ENCODE measurements around the gene ZNF132.

Gene ZNF132

DNA sequence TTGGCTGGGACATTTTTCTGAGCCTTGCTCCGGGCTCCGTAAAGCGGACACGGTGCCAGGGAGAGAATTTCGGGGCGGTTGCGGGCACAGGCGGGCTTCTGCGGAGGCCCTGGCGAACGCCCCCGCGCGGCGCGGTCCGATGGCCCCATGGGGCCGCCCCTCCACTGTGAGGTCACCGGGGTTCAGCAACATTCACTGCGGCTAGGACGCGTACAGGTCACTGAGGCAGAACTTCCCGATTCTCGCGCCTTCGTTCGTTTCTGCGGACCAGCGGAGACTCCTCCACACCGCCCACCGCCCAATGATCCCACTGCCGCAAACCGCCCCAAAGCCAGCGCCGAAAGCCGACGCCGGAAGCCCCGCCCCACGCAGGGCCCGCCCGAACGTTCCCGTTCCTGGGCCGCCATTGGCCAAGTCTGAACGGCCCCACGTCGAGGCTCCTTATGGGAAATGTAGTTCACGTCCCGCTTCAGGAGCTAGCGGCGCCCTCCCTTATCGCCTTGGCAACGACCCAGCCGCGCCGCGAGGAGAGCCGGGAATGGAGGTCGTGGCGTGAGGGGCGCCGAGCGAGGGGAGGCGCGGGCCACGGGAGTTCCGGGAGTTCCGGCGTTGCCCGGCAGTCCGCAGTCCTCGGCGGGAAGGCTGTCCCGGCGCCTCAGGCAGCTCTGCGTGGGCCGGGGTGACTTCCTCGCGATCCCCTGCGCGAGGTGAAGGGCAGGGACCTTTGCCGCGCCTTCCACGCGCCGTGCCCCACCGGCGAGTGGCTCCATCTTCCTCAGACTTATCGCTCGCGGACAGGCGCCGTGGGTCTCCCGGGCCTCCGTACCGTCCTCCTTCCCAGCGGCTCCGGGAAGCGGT is 31.6 kb downstream of the ZNF132 start, which contains the start of gene ZNF584 (continued):
- TF ChIP-seq ZNF571 (tag by site-specific recombination; IDR thresholded peaks at IDR 0.05) (no peak), SP3 (tag by site-specific recombination; IDR thresholded peaks at IDR 0.05) (peak; percentile 98), TRIM28 (IDR thresholded peaks at IDR 0.05; ENCODE audit: borderline replicate concordance, low read length) (no peak), WT1 (tag by site-specific recombination; IDR thresholded peaks at IDR 0.05) (peak; percentile 56; the same call in 1 of the 2 replicates)
- TF ChIP-seq, protein P1, sequence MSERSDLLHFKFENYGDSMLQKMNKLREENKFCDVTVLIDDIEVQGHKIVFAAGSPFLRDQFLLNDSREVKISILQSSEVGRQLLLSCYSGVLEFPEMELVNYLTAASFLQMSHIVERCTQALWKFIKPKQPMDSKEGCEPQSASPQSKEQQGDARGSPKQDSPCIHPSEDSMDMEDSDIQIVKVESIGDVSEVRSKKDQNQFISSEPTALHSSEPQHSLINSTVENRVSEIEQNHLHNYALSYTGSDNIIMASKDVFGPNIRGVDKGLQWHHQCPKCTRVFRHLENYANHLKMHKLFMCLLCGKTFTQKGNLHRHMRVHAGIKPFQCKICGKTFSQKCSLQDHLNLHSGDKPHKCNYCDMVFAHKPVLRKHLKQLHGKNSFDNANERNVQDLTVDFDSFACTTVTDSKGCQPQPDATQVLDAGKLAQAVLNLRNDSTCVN (tag by site-specific recombination; optimal IDR thresholded peaks at IDR 0.05): peak; percentile 82
- TF ChIP-seq, protein P2, sequence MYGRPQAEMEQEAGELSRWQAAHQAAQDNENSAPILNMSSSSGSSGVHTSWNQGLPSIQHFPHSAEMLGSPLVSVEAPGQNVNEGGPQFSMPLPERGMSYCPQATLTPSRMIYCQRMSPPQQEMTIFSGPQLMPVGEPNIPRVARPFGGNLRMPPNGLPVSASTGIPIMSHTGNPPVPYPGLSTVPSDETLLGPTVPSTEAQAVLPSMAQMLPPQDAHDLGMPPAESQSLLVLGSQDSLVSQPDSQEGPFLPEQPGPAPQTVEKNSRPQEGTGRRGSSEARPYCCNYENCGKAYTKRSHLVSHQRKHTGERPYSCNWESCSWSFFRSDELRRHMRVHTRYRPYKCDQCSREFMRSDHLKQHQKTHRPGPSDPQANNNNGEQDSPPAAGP (tag by site-specific recombination; IDR thresholded peaks at IDR 0.05): peak; percentile 50; the same call in 1 of the 2 replicates
- TF ChIP-seq, protein P3, sequence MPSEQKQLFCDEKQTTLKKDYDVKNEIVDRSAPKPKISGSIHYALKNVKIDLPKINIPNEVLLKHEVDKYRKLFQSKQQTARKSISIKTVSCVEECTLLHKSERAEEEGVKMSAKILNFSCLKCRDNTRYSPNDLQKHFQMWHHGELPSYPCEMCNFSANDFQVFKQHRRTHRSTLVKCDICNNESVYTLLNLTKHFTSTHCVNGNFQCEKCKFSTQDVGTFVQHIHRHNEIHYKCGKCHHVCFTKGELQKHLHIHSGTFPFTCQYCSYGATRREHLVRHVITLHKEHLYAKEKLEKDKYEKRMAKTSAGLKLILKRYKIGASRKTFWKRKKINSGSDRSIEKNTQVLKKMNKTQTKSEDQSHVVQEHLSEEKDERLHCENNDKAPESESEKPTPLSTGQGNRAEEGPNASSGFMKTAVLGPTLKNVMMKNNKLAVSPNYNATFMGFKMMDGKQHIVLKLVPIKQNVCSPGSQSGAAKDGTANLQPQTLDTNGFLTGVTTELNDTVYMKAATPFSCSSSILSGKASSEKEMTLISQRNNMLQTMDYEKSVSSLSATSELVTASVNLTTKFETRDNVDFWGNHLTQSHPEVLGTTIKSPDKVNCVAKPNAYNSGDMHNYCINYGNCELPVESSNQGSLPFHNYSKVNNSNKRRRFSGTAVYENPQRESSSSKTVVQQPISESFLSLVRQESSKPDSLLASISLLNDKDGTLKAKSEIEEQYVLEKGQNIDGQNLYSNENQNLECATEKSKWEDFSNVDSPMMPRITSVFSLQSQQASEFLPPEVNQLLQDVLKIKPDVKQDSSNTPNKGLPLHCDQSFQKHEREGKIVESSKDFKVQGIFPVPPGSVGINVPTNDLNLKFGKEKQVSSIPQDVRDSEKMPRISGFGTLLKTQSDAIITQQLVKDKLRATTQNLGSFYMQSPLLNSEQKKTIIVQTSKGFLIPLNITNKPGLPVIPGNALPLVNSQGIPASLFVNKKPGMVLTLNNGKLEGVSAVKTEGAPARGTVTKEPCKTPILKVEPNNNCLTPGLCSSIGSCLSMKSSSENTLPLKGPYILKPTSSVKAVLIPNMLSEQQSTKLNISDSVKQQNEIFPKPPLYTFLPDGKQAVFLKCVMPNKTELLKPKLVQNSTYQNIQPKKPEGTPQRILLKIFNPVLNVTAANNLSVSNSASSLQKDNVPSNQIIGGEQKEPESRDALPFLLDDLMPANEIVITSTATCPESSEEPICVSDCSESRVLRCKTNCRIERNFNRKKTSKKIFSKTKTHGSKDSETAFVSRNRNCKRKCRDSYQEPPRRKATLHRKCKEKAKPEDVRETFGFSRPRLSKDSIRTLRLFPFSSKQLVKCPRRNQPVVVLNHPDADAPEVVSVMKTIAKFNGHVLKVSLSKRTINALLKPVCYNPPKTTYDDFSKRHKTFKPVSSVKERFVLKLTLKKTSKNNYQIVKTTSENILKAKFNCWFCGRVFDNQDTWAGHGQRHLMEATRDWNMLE (tag by site-specific recombination; conservative IDR thresholded peaks at IDR 0.05; ENCODE audit: low read depth): no peak
- TF ChIP-seq, protein P4, sequence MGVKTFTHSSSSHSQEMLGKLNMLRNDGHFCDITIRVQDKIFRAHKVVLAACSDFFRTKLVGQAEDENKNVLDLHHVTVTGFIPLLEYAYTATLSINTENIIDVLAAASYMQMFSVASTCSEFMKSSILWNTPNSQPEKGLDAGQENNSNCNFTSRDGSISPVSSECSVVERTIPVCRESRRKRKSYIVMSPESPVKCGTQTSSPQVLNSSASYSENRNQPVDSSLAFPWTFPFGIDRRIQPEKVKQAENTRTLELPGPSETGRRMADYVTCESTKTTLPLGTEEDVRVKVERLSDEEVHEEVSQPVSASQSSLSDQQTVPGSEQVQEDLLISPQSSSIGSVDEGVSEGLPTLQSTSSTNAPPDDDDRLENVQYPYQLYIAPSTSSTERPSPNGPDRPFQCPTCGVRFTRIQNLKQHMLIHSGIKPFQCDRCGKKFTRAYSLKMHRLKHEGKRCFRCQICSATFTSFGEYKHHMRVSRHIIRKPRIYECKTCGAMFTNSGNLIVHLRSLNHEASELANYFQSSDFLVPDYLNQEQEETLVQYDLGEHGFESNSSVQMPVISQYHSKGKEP (tag by site-specific recombination; IDR thresholded peaks at IDR 0.05): no peak
- TF ChIP-seq, protein P5, sequence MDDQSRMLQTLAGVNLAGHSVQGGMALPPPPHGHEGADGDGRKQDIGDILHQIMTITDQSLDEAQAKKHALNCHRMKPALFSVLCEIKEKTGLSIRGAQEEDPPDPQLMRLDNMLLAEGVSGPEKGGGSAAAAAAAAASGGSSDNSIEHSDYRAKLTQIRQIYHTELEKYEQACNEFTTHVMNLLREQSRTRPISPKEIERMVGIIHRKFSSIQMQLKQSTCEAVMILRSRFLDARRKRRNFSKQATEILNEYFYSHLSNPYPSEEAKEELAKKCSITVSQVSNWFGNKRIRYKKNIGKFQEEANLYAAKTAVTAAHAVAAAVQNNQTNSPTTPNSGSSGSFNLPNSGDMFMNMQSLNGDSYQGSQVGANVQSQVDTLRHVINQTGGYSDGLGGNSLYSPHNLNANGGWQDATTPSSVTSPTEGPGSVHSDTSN (CRISPR knock-in tag; IDR thresholded peaks at IDR 0.05): peak; percentile 85

DNA sequence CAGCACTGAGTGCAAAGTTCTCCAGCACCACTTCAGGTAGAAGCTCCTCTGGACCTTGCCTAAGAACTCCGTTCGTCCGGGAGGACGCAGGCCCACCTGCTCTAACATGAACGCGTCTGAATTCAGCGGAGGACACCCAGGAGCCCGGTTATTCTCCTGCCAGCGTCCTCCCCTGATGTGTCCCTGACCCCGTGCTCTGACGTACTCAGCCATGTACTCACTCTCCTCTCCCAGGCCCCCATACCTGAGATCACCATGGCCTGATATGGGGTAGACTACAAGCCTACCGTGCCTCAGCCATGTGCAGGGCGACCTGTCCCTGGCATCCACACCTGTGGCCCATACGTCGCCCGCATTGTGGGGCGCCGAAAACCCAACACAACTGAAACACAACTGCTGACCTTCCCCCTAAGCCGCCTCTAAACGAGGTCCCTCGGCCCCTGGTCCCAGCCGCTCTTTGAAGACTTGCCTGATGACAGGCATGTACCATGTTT is 32.2 kb downstream of the ZNF132 start:
- peak overlapping the region; percentile 71 for H3K27ac ChIP-seq (ENCODE audit: extremely low read depth, low read depth, low read length)
- H3K36me3 ChIP-seq (ENCODE audit: control insufficient read depth in 2 of 2, insufficient read depth in 1 of 2, low read length in 2 of 2): peaks cover 9% of the 10 kb centered on the region in 2 experiments; a peak in 2 of 3 replicates
- peak overlapping the region; percentile 98 for H3K4me3 ChIP-seq (ENCODE audit: low read depth, low read length)
- no peaks in the 10 kb centered on the region for H3K9me3 ChIP-seq (ENCODE audit: control insufficient read depth, insufficient read depth, low read depth, low read length)
- peaks cover 4% of the 10 kb centered on the region; the same call in 1 of the 2 replicates for H3K4me1 ChIP-seq (ENCODE audit: control insufficient read depth, insufficient read depth, low read length)
- POLR2A ChIA-PET: interaction anchor here (0.6 to 3.2 kb wide), 26 partner anchors 8 to 224 kb away, joined by 3 to 27 read pairs (median 9); partner anchors contain the start of genes ERVK3-1, RNF225, RPS5 and TRIM28
- CTCF ChIA-PET: interaction anchor here (0.5 to 1.1 kb wide), 3 partner anchors 39 to 172 kb away, joined by 3 read pairs; no protein-coding TSS in a partner anchor
- TF ChIP-seq ZNF10 (tag by site-specific recombination; IDR thresholded peaks at IDR 0.05) (peak; percentile 64), ZNF664 (tag by site-specific recombination; IDR thresholded peaks at IDR 0.05) (no peak), ZNF623 (tag by site-specific recombination; IDR thresholded peaks at IDR 0.05) (no peak), ZBTB48 (tag by site-specific recombination; IDR thresholded peaks at IDR 0.05) (peak; percentile 48; the same call in 1 of the 2 replicates)
- TF ChIP-seq, protein P6, sequence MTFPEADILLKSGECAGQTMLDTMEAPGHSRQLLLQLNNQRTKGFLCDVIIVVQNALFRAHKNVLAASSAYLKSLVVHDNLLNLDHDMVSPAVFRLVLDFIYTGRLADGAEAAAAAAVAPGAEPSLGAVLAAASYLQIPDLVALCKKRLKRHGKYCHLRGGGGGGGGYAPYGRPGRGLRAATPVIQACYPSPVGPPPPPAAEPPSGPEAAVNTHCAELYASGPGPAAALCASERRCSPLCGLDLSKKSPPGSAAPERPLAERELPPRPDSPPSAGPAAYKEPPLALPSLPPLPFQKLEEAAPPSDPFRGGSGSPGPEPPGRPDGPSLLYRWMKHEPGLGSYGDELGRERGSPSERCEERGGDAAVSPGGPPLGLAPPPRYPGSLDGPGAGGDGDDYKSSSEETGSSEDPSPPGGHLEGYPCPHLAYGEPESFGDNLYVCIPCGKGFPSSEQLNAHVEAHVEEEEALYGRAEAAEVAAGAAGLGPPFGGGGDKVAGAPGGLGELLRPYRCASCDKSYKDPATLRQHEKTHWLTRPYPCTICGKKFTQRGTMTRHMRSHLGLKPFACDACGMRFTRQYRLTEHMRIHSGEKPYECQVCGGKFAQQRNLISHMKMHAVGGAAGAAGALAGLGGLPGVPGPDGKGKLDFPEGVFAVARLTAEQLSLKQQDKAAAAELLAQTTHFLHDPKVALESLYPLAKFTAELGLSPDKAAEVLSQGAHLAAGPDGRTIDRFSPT (tag by site-specific recombination; IDR thresholded peaks at IDR 0.05): 0 out of 2 replicates have a peak, but pooled peaks have one; percentile 54
- TF ChIP-seq, protein P7, sequence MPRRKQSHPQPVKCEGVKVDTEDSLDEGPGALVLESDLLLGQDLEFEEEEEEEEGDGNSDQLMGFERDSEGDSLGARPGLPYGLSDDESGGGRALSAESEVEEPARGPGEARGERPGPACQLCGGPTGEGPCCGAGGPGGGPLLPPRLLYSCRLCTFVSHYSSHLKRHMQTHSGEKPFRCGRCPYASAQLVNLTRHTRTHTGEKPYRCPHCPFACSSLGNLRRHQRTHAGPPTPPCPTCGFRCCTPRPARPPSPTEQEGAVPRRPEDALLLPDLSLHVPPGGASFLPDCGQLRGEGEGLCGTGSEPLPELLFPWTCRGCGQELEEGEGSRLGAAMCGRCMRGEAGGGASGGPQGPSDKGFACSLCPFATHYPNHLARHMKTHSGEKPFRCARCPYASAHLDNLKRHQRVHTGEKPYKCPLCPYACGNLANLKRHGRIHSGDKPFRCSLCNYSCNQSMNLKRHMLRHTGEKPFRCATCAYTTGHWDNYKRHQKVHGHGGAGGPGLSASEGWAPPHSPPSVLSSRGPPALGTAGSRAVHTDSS (tag by site-specific recombination; IDR thresholded peaks at IDR 0.05): no peak
- TF ChIP-seq, protein P8, sequence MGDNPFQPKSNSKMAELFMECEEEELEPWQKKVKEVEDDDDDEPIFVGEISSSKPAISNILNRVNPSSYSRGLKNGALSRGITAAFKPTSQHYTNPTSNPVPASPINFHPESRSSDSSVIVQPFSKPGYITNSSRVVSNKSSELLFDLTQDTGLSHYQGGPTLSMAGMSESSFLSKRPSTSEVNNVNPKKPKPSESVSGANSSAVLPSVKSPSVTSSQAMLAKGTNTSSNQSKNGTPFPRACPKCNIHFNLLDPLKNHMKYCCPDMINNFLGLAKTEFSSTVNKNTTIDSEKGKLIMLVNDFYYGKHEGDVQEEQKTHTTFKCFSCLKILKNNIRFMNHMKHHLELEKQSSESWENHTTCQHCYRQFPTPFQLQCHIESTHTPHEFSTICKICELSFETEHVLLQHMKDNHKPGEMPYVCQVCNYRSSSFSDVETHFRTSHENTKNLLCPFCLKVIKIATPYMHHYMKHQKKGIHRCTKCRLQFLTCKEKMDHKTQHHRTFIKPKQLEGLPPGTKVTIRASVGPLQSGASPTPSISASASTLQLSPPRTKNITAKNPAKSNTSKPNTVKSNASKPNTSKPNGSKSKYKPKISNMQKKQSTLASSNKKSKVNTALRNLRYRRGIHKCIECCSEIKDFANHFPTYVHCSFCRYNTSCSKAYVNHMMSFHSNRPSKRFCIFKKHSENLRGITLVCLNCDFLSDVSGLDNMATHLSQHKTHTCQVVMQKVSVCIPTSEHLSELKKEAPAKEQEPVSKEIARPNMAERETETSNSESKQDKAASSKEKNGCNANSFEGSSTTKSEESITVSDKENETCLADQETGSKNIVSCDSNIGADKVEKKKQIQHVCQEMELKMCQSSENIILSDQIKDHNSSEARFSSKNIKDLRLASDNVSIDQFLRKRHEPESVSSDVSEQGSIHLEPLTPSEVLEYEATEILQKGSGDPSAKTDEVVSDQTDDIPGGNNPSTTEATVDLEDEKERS (tag by site-specific recombination; IDR thresholded peaks at IDR 0.05): no peak
